Measurements from ENCODE around the gene ECHDC1.

The ECHDC1 gene

DNA sequence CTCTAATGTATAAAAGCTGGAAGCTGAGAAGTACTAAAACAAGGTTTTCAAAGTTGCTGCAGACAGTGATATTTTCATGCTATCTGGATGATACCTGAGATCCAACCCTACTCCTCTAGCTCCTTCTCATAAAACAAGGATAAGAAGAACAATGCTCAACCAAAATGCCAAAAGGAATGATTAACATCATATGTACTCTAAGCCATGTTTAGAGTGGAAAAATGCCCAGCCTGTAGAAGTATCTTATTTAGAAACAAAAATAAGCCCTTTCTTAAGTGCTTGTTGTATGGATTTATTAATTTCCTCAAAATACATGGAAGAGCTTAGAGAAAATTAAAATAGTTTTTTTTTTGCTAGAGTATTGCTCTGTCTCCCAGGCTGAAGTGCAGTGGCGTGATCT lies 23.7 kb downstream of the ECHDC1 start:
- no peaks in the 10 kb centered on the region for H3K4me1 ChIP-seq (ENCODE audit: low read depth, poor library complexity, severe bottlenecking)
- H3K36me3 ChIP-seq (ENCODE audit: insufficient read depth), result no peaks in the 10 kb centered on the region
- no peak overlapping the region for H3K9ac ChIP-seq

DNA sequence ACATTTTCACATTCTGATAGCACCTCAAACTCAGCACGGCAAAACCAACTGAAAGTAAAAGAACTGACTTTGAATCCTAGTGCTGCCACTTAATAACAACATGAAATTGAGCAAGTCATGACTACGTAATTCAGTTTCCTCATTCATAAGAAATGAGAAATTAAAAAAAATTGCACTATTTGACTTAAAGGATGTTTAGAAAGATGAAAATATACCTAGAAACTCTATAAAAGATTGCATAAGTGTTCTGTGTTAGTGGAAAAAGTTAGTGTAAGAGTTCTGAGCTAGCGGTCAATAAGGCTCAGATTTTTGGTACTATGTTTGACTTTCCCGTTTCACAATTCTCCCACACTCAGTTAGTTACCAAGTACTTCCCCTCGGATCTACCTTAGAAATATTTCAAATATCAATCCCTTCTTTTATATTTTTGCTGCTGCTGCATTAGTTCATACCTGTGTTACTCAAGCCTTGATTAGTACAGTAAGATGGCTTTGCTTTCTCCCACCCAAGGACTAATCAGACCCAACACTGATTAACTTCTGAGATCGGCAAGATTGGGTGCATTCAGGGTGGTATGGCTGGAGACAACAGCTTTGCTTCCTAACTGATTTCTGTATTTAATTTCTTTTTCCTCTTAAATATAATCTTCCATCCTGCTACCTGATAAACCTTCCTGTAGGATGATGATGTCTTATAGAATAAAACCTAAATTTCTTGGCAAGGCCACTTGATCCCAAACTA lies 25.9 kb downstream of the ECHDC1 start:
- TF ChIP-seq, protein P1, sequence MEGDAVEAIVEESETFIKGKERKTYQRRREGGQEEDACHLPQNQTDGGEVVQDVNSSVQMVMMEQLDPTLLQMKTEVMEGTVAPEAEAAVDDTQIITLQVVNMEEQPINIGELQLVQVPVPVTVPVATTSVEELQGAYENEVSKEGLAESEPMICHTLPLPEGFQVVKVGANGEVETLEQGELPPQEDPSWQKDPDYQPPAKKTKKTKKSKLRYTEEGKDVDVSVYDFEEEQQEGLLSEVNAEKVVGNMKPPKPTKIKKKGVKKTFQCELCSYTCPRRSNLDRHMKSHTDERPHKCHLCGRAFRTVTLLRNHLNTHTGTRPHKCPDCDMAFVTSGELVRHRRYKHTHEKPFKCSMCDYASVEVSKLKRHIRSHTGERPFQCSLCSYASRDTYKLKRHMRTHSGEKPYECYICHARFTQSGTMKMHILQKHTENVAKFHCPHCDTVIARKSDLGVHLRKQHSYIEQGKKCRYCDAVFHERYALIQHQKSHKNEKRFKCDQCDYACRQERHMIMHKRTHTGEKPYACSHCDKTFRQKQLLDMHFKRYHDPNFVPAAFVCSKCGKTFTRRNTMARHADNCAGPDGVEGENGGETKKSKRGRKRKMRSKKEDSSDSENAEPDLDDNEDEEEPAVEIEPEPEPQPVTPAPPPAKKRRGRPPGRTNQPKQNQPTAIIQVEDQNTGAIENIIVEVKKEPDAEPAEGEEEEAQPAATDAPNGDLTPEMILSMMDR (conservative IDR thresholded peaks at IDR 0.05; ENCODE audit: low read depth, low read length), result no peak
- H3K27ac ChIP-seq, result no peak overlapping the region
- H3K4me1 ChIP-seq (ENCODE audit: low read depth, poor library complexity, severe bottlenecking), result no peaks in the 10 kb centered on the region
- H3K27me3 ChIP-seq (ENCODE audit: insufficient read depth, low read depth), result no peaks in the 10 kb centered on the region
- no peak overlapping the region for H2AFZ ChIP-seq (ENCODE audit: low read depth)
- no peaks in the 10 kb centered on the region for H3K36me3 ChIP-seq (ENCODE audit: insufficient read depth)
- H3K4me3 ChIP-seq (IDR thresholded peaks at IDR 0.05; ENCODE audit: insufficient read depth, low read depth, low read length), result no peak overlapping the region
- no peak overlapping the region for H3K9ac ChIP-seq
- no peaks in the 10 kb centered on the region for H4K20me1 ChIP-seq (ENCODE audit: insufficient read depth)
- no peak overlapping the region for H3K4me2 ChIP-seq
- H3K79me2 ChIP-seq (ENCODE audit: insufficient read depth, low read depth), result no peaks in the 10 kb centered on the region

More for the DNA sequence above, 23.7 kb downstream of the ECHDC1 start:
- no peaks in the 10 kb centered on the region for H3K27me3 ChIP-seq (ENCODE audit: insufficient read depth, low read depth)
- no peaks in the 10 kb centered on the region for H4K20me1 ChIP-seq (ENCODE audit: insufficient read depth)
- H3K4me2 ChIP-seq, result no peak overlapping the region
- no peak overlapping the region for H2AFZ ChIP-seq (ENCODE audit: low read depth)
- H3K79me2 ChIP-seq (ENCODE audit: insufficient read depth, low read depth), result no peaks in the 10 kb centered on the region
- TF ChIP-seq, protein P1 (conservative IDR thresholded peaks at IDR 0.05; ENCODE audit: low read depth, low read length), result no peak
- no peak overlapping the region for H3K27ac ChIP-seq
- no peak overlapping the region for H3K4me3 ChIP-seq (IDR thresholded peaks at IDR 0.05; ENCODE audit: insufficient read depth, low read depth, low read length)

DNA sequence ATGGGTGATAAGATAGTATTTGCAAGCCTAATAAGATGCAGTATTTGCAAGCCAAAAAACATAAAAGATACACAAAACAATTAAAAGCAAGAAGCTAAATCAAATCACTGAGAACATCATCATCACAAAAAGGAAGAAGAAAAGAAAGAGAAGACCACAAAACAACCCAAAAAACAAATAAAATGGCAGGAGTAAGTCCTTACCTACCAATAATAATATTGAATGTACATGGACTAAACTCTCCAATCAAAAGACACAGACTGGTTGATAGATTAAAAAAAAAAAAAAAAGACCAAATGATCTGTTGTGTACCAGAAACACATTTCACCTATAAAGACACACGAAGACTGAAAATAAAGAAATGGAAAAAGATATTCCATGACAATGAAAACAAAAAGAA lies 37.7 kb downstream of the ECHDC1 start:
- H2AFZ ChIP-seq (ENCODE audit: low read depth), result no peak overlapping the region
- no peaks in the 10 kb centered on the region for H3K4me1 ChIP-seq (ENCODE audit: low read depth, poor library complexity, severe bottlenecking)
- H3K4me3 ChIP-seq (IDR thresholded peaks at IDR 0.05; ENCODE audit: insufficient read depth, low read depth, low read length), result no peak overlapping the region
- H3K79me2 ChIP-seq (ENCODE audit: insufficient read depth, low read depth), result peaks cover 8% of the 10 kb centered on the region; the same call in 1 of the 2 replicates
- no peak overlapping the region for H3K9ac ChIP-seq
- H3K4me2 ChIP-seq, result no peak overlapping the region
- no peaks in the 10 kb centered on the region for H3K27me3 ChIP-seq (ENCODE audit: insufficient read depth, low read depth)
- H3K36me3 ChIP-seq (ENCODE audit: insufficient read depth), result no peaks in the 10 kb centered on the region
- no peak overlapping the region for H3K27ac ChIP-seq
- TF ChIP-seq, protein P1 (conservative IDR thresholded peaks at IDR 0.05; ENCODE audit: low read depth, low read length), result no peak
- no peaks in the 10 kb centered on the region for H4K20me1 ChIP-seq (ENCODE audit: insufficient read depth)

DNA sequence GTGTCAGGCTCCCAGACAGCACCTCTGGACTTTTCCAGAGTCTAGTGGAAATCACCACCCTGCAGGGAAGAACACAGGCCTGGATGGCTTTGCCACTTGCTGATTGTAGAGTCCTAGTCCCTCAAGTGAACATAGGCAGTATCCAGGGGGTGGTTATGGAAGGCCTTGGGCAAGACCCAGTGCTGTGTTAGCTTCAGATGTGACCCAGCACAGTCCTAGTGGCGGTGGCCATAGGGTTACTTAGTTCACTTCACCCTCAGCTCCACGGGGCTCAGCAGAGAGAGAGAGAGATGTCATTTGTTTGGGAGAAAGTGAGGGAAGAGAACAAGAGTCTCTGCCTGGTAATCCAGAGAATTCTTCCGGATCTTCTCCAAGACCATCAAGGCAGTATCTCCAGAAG lies 39.5 kb downstream of the ECHDC1 start:
- Histone ChIP-seq H4K20me1 (ENCODE audit: insufficient read depth) (no peaks in the 10 kb centered on the region), H3K79me2 (ENCODE audit: insufficient read depth, low read depth) (peaks cover 6% of the 10 kb centered on the region; the same call in 1 of the 2 replicates), H3K4me1 (ENCODE audit: low read depth, poor library complexity, severe bottlenecking) (no peaks in the 10 kb centered on the region), H3K27me3 (ENCODE audit: insufficient read depth, low read depth) (no peaks in the 10 kb centered on the region), H3K36me3 (ENCODE audit: insufficient read depth) (no peaks in the 10 kb centered on the region), H3K4me3 (IDR thresholded peaks at IDR 0.05; ENCODE audit: insufficient read depth, low read depth, low read length) (no peak overlapping the region), H3K4me2 (no peak overlapping the region), H2AFZ (ENCODE audit: low read depth) (no peak overlapping the region), H3K27ac (no peak overlapping the region), H3K9ac (no peak overlapping the region)
- TF ChIP-seq, protein P1 (conservative IDR thresholded peaks at IDR 0.05; ENCODE audit: low read depth, low read length), result no peak

All from KMS-11 (cell line).